HTR-8/SVneo (cell line): ENCODE measurements around the gene MVK.

Experiments
- DNase-seq: peaks from one replicate; pipeline ENCODE4 v3.0.0; 2011; ENCODE audit warnings: low spot score, mixed read lengths; ENCODE audit not compliant: insufficient read length
- FAIRE-seq: peaks from 2 replicates; lab custom pipeline; 2011; peaks lifted over from hg19 to GRCh38; lab: Jason Lieb, UNC

Gene MVK

GRCh38 chr12:109562871-109563270 lies 10.7 kb upstream of the MVK start:
- FAIRE-seq: no peak
- no peak for DNase-seq

- FAIRE-seq (no peak), DNase-seq (no peak)
Observed at GRCh38 chr12:109563291-109564284, 10.0 kb upstream of the MVK start.

- no peak for FAIRE-seq
Observed at GRCh38 chr12:109566424-109566823, 7.2 kb upstream of the MVK start.

GRCh38 chr12:109567296-109567695 lies 6.3 kb upstream of the MVK start:
- no peak for FAIRE-seq
- DNase-seq: no peak

More at GRCh38 chr12:109566424-109566823, 7.2 kb upstream of the MVK start:
- DNase-seq: no peak

- FAIRE-seq (no peak), DNase-seq (no peak)
Observed at GRCh38 chr12:109567967-109568366, 5.6 kb upstream of the MVK start.

GRCh38 chr12:109568486-109568885 lies 5.1 kb upstream of the MVK start:
- no peak for DNase-seq
- FAIRE-seq: no peak

- DNase-seq (no peak), FAIRE-seq (no peak)
Observed at GRCh38 chr12:109571773-109572505, 1.7 kb upstream of the MVK start.

- FAIRE-seq (no peak), DNase-seq (no peak)
Observed at GRCh38 chr12:109572506-109572845, 1.1 kb upstream of the MVK start.

GRCh38 chr12:109573914-109574244 lies 285 bp downstream of the MVK start:
- FAIRE-seq (no peak), DNase-seq (no peak)

GRCh38 chr12:109575683-109576082 lies 2.1 kb downstream of the MVK start:
- DNase-seq (no peak), FAIRE-seq (no peak)

GRCh38 chr12:109577311-109577710 lies 3.7 kb downstream of the MVK start:
- FAIRE-seq: no peak
- DNase-seq: no peak

GRCh38 chr12:109578330-109578927 lies 4.8 kb downstream of the MVK start:
- FAIRE-seq: no peak
- no peak for DNase-seq

GRCh38 chr12:109579639-109580038 lies 6.0 kb downstream of the MVK start:
- no peak for FAIRE-seq
- no peak for DNase-seq

- DNase-seq (no peak), FAIRE-seq (no peak)
Observed at GRCh38 chr12:109580272-109580671, 6.7 kb downstream of the MVK start.

GRCh38 chr12:109580684-109581333 lies 7.2 kb downstream of the MVK start:
- DNase-seq: no peak
- no peak for FAIRE-seq

GRCh38 chr12:109581334-109581691 lies 7.7 kb downstream of the MVK start:
- DNase-seq (no peak), FAIRE-seq (no peak)

- FAIRE-seq: peak; percentile 80
Observed at GRCh38 chr12:109581856-109582255, 8.3 kb downstream of the MVK start.

GRCh38 chr12:109582636-109583035 lies 9.0 kb downstream of the MVK start:
- FAIRE-seq (no peak), DNase-seq (no peak)

More at GRCh38 chr12:109581856-109582255, 8.3 kb downstream of the MVK start:
- DNase-seq: peak; percentile 78

- no peak for DNase-seq
- no peak for FAIRE-seq
Observed at GRCh38 chr12:109583733-109584132, 10.1 kb downstream of the MVK start.
